Gastroesophageal sphincter (tissue), 4 donors: ENCODE data around the gene MATN4. TPM values are rescaled to one million over a fixed set of nuclear protein-coding genes. Genes with fewer than 3 reads are reported as not detected.

ENCODE experiments used
- ATAC-seq: fragments of 150-250 bp; one replicate; pipeline ENCODE4 v1.9.1; 2016; ENCODE audit warnings: mild to moderate bottlenecking, moderate library complexity
- H3K27ac ChIP-seq, 4 donors: fragments of 200-600 bp; sonication (generic) in 3 of 4; 1 replicate in 3 of 4; 2 replicates in 1 of 4; pipeline ENCODE4 v1.5.1; 2016 to 2019
- H3K27me3 ChIP-seq: fragments of 200-600 bp; sonication (generic); one replicate; pipeline ENCODE4 v1.5.1; 2019
- H3K36me3 ChIP-seq, 2 donors: fragments of 200-600 bp; sonication (generic); one replicate each; pipeline ENCODE4 v1.5.1; 2019; ENCODE audit warnings: control low read depth in 1 of 2
- H3K4me1 ChIP-seq, 3 donors: fragments of 200-600 bp; sonication (generic); 1 replicate in 2 of 3; 2 replicates in 1 of 3; pipeline ENCODE4 v1.5.1; 2016 to 2019; ENCODE audit warnings: control low read depth in 2 of 3
- H3K4me3 ChIP-seq, 2 donors: fragments of 200-600 bp; sonication (generic); one replicate each; pipeline ENCODE4 v1.5.1; 2019; ENCODE audit warnings: mild to moderate bottlenecking in 1 of 2, moderate library complexity in 1 of 2
- H3K9me3 ChIP-seq, 3 donors: fragments of 200-600 bp; sonication (generic); one replicate each; pipeline ENCODE4 v1.5.1; 2017 to 2019; ENCODE audit warnings: control low read depth in 2 of 3
- EP300 ChIP-seq: sonication (generic); formaldehyde crosslinking; IDR thresholded peaks from one replicate; pipeline ENCODE4 v1.6.1; 2017; ENCODE audit warnings: antibody characterized with exemption, mild to moderate bottlenecking
- POLR2A ChIP-seq, 2 donors: fragments of 450-650 bp; IDR thresholded peaks; one replicate each; pipeline ENCODE4 v1.6.1; 2017; ENCODE audit warnings: antibody characterized with exemption in 2 of 2, mild to moderate bottlenecking in 2 of 2, moderate library complexity in 1 of 2
- POLR2AphosphoS5 ChIP-seq: sonication (generic); formaldehyde crosslinking; IDR thresholded peaks from one replicate; pipeline ENCODE4 v1.6.1; 2017; ENCODE audit warnings: antibody characterized with exemption
- WGBS, 2 donors: methylation state at CpG; one replicate each; pipeline ENCODE4 v1.1.5; 2018; ENCODE audit warnings: low coverage in 1 of 2; 5-methylcytosine and 5-hydroxymethylcytosine counted together
- total RNA-seq, 4 donors: library from RNA; depleted of rRNA; stranded (reverse); fragments of >200 nt; gene quantifications; one replicate each; pipeline ENCODE4 v1.1.0, GENCODE V29; 2016
- TF ChIP-seq, protein P1 (sequence below), 4 experiments: fragments of 200-600 bp in 2 of 4; fragments of 450-650 bp in 2 of 4; sonication (generic) in 1 of 4; IDR thresholded peaks; one replicate each; pipeline ENCODE4 v1.5.1; 2017 to 2019; ENCODE audit warnings: antibody characterized with exemption in 4 of 4, mild to moderate bottlenecking in 2 of 4, moderate library complexity in 2 of 4

The MATN4 gene
- total RNA-seq, 4 donors from 2014 or later, result not detected

DNA sequence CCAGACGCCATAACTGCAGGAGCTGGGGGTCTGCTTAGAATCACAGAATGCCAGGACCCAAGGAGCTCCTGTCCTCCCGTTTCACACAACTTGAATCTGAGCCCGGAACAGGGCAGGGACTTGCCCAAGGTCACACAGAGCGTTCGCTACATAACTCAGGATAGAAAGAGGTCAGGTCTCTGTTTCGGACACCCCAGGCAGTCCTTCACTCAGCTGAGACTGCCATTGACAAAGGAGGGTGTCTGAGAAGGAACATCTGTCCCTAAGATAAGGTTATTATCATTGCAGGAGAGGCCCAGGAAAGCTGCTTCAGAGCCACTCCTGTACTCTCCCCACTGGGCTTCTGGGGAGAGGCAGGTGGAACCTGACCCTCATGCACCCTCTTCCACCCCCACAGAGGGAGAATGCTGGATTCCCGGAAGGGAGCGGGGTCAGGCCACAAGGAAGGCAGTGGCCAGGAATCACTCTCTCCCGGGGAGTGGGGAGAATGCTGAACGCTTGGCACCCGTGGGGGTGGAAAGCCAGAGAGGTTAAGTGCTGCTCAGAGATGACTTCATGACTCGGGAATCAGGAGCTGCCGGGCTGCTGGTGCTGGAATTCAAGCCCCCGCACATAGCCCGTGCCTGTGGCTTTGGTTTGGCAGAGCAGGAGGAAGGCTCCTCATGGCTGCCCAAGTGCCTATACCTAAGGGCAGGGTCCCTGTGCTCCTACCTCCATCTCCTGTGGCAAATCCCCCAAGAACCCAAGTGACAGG, 29.4 kb upstream of the MATN4 start:
- peaks cover 14 to 68% (median 47%) of the 10 kb centered on the region in 3 donors for H3K4me1 ChIP-seq
- peak overlapping the region; percentile 67 to 96 (median 95) for H3K27ac ChIP-seq
- ATAC-seq, result peak; percentile 77
- no peak overlapping the region for H3K4me3 ChIP-seq
- no peaks in the 10 kb centered on the region for H3K9me3 ChIP-seq
- TF ChIP-seq EP300 (no peak), POLR2A (IDR thresholded peaks at IDR 0.05) (no peak), POLR2AphosphoS5 (peak; percentile 93)
- whole genome bisulfite sequencing, 2 donors, result 31 to 50% methylated on average over 1 to 5 of the region's 15 CpGs
- peaks cover 0 to 24% of the 10 kb centered on the region in 2 donors for H3K36me3 ChIP-seq
- H3K27me3 ChIP-seq, result no peaks in the 10 kb centered on the region

DNA sequence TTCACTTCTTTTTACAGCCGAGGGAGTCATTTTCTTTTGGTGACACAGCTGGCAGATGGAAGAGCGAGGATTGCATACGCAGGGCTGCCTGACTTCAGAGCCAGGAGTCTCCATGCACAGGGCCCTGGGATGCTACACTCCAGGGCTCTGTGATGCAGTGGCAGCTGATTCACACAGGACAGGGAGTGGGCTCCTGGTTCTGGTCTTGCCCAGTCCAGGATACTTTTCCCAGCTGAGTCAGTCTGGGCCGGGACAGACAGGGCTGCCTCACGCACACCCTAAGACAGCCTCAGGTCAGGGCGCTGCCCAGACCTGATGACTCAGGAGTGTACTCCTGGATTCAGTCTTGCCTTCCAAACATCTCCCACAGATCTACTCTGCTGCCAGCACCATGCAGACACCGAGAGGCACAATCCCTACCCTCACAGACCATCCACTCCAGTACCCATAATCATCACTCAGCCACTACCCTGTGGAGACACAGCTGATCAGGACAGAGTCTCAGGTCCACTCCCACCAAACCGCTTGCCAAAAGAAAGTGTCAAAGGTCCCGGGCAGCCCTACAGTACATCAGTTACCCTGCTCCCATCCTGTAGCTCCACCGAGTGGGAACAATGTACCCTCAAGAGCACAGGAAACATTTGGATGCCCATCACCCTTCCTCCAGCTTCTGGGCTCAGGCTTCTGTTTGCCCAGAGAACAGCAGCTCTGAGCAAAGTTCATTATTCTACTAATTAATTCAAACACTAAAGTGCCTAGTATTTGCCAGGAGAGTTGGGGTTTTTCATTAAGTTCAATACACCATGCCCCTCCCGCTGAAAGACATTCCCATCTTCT, 28.6 kb upstream of the MATN4 start:
- peak; percentile 81 for ATAC-seq
- Histone ChIP-seq H3K27ac (peak overlapping the region; percentile 67 to 96 (median 95)), H3K36me3 (peaks cover 0 to 32% of the 10 kb centered on the region in 2 donors), H3K4me1 (peaks cover 14 to 60% (median 39%) of the 10 kb centered on the region in 3 donors), H3K9me3 (no peaks in the 10 kb centered on the region), H3K27me3 (no peaks in the 10 kb centered on the region), H3K4me3 (no peak overlapping the region)
- WGBS, 2 donors, result 31 to 72% methylated on average over 3 to 8 of the region's 11 CpGs
- TF ChIP-seq POLR2AphosphoS5, result peak; percentile 88
- TF ChIP-seq, protein P1, sequence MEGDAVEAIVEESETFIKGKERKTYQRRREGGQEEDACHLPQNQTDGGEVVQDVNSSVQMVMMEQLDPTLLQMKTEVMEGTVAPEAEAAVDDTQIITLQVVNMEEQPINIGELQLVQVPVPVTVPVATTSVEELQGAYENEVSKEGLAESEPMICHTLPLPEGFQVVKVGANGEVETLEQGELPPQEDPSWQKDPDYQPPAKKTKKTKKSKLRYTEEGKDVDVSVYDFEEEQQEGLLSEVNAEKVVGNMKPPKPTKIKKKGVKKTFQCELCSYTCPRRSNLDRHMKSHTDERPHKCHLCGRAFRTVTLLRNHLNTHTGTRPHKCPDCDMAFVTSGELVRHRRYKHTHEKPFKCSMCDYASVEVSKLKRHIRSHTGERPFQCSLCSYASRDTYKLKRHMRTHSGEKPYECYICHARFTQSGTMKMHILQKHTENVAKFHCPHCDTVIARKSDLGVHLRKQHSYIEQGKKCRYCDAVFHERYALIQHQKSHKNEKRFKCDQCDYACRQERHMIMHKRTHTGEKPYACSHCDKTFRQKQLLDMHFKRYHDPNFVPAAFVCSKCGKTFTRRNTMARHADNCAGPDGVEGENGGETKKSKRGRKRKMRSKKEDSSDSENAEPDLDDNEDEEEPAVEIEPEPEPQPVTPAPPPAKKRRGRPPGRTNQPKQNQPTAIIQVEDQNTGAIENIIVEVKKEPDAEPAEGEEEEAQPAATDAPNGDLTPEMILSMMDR (IDR thresholded peaks at IDR 0.05), result no peak
- TF ChIP-seq EP300, result no peak
- TF ChIP-seq POLR2A (IDR thresholded peaks at IDR 0.05), result no peak

DNA sequence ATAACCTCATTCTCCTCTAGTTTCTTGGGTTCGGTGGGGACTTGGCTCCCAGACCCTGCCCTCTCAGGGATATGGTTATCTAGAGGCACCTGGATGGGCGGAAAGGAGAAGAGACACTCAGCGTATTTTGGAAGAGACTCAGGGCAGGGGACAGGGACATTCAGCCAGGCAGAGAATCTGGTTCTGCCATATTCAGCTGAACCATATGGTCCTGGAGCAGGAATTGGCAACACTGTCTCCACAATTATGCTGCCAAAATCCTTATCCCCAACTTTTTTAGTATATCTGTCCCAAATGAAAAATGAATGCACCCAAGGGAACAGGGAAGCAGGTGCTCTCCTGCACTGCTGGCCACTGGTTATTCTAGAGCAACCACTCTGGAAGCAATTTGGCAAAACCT, 22.4 kb upstream of the MATN4 start:
- Histone ChIP-seq H3K4me3 (no peak overlapping the region), H3K9me3 (no peaks in the 10 kb centered on the region), H3K36me3 (peaks cover 0 to 91% of the 10 kb centered on the region in 2 donors), H3K4me1 (no peaks in the 10 kb centered on the region), H3K27me3 (no peaks in the 10 kb centered on the region), H3K27ac (peak overlapping the region in 1 of 4 donors; percentile 0)
- ATAC-seq, result no peak
- no peak for TF ChIP-seq POLR2AphosphoS5
- TF ChIP-seq, protein P1 (IDR thresholded peaks at IDR 0.05), result no peak
- no peak for TF ChIP-seq EP300
- no peak for TF ChIP-seq POLR2A (IDR thresholded peaks at IDR 0.05)
- WGBS, 2 donors, result 100% methylated on average over 1 of the region's 3 CpGs; no CpG with 5 or more reads in 1 of the 2 donors

DNA sequence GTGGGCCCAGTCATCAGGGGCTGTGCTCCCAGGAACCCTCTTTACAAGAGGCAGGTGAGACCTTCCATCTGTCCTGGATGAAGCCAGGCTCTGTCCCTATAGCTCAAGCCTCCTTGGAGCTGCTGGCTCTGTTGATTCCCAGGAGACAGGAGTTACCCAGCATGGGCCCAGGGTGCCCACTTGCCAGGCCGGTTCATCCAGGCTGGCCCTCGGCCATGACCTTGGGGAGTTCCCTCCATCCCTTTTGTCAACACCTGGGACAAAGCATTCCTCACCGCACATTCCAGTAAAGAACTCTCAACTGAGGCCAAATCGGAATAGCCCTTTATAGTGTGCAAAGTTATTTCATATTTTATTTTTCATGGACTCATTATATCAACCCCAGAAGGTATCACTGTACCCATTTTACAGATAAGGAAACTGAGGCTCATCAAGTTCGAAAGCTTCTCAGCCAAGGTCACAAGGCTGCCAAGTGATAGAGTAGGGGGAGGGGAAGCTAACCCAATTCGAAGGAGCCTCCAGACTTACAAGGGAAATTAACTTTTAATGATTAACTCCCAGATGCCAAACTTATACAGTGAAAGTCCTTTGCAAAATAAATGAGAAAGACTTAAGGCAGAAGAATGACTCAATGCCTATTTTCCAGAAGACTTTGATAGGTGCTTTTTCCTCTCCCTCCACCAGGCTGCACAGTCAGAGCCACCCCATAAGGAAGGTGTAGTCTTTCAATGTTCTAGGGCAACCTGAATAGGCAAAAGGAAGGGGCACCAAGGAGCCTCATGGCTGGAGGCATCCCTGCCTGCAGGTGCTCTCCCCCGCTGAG, 21.6 kb upstream of the MATN4 start:
- 76 to 88% methylated on average over 2 of the region's 7 CpGs for WGBS, 2 donors
- H3K27ac ChIP-seq, result peak overlapping the region in 1 of 4 donors; percentile 0
- H3K36me3 ChIP-seq, result peaks cover 0 to 91% of the 10 kb centered on the region in 2 donors
- H3K4me1 ChIP-seq, result no peaks in the 10 kb centered on the region
- H3K27me3 ChIP-seq, result no peaks in the 10 kb centered on the region
- ATAC-seq, result no peak
- no peak overlapping the region for H3K4me3 ChIP-seq
- H3K9me3 ChIP-seq, result no peaks in the 10 kb centered on the region
- TF ChIP-seq, protein P1 (IDR thresholded peaks at IDR 0.05), result no peak
- no peak for TF ChIP-seq POLR2AphosphoS5
- no peak for TF ChIP-seq POLR2A (IDR thresholded peaks at IDR 0.05)
- no peak for TF ChIP-seq EP300
